GM12878 (cell line): ENCODE measurements around the gene MAMLD1.

Source experiments
- CBX3 ChIP-seq: fragments of 200-600 bp; sonication (generic); IDR thresholded peaks from 2 replicates; pipeline ENCODE4 v1.6.1; 2016; ENCODE audit warnings: low read depth, borderline replicate concordance
- CHD4 ChIP-seq: fragments of 200-600 bp; sonication (generic); IDR thresholded peaks from 2 replicates; pipeline ENCODE4 v1.6.1; 2016; ENCODE audit warnings: mild to moderate bottlenecking
- CTCF ChIP-seq, 3 experiments: IDR thresholded peaks in 2 of 3; conservative IDR thresholded peaks in 1 of 3; 2 replicates each; pipeline ENCODE4 v1.5.1; 2011; ENCODE audit warnings: low read depth in 3 of 3, low read length in 3 of 3, mild to moderate bottlenecking in 3 of 3, control low read depth in 2 of 3, moderate library complexity in 2 of 3, inconsistent platforms in 1 of 3, mixed read lengths in 1 of 3; ENCODE audit not compliant: control insufficient read depth in 2 of 3, insufficient read depth in 1 of 3; ENCODE audit errors: extremely low read depth in 1 of 3
- MTA3 ChIP-seq: IDR thresholded peaks from 2 replicates; pipeline ENCODE4 v1.6.1; 2012; ENCODE audit warnings: low read length, inconsistent platforms, borderline replicate concordance
- POLR2A ChIP-seq: IDR thresholded peaks from 2 replicates; pipeline ENCODE4 v1.6.1; 2011; ENCODE audit warnings: low read depth, mild to moderate bottlenecking, low read length
- REST ChIP-seq: IDR thresholded peaks from 2 replicates; pipeline ENCODE4 v1.6.1; 2012; ENCODE audit warnings: mild to moderate bottlenecking, low read depth, low read length
- SUZ12 ChIP-seq: fragments of 200-600 bp; sonication (generic); IDR thresholded peaks from one replicate; pipeline ENCODE4 v1.6.1; 2018; ENCODE audit warnings: antibody characterized with exemption, mild to moderate bottlenecking; ENCODE audit not compliant: unreplicated experiment
- TAF1 ChIP-seq: IDR thresholded peaks from 2 replicates; pipeline ENCODE4 v1.6.1; 2011; ENCODE audit warnings: mild to moderate bottlenecking, low read depth, low read length, borderline replicate concordance
- TCF7 ChIP-seq: IDR thresholded peaks from 2 replicates; pipeline ENCODE4 v1.6.1; 2014; ENCODE audit warnings: antibody characterized with exemption, borderline replicate concordance
- ZNF207 ChIP-seq: fragments of 450-650 bp; IDR thresholded peaks from 2 replicates; pipeline ENCODE4 v1.6.1; 2014; ENCODE audit warnings: antibody characterized with exemption, mild to moderate bottlenecking, borderline replicate concordance
- ZNF24 ChIP-seq: fragments of 450-650 bp; IDR thresholded peaks from 2 replicates; pipeline ENCODE4 v1.6.1; 2017; ENCODE audit warnings: antibody characterized with exemption, mild to moderate bottlenecking
- ZNF274 ChIP-seq: IDR thresholded peaks from one replicate; pipeline ENCODE4 v1.8.0; 2011; ENCODE audit not compliant: insufficient read length, insufficient read depth
- TF ChIP-seq, protein P1 (sequence below): IDR thresholded peaks from 2 replicates; pipeline ENCODE4 v1.6.1; 2011; ENCODE audit warnings: low read depth, mild to moderate bottlenecking, low read length, moderate library complexity, borderline replicate concordance; ENCODE audit errors: extremely low read depth

DNA sequence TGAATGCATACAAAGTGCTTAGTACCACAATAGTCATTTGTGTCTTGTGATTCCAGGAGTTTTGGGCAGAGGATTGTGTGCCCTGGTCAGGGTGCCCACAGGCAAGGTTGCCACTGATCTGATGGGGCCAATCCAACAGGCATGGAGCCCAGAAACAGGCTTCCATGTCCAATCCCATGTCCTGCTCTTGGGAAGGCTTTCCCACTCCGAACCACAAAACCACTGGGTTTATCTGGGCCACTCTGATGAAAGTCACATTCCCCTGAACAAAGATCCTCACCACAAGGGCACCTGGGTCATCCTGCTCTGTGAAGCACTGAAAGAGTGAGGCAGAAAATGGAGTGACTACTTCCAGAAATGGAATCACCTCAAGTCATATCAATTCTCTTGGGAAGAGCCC, 96.9 kb downstream of the MAMLD1 start:
- TF ChIP-seq ZNF274 (no peak), TCF7 (no peak), SUZ12 (no peak), REST (no peak), POLR2A (no peak), CTCF (IDR thresholded peaks at IDR 0.05 in 2 of 3, conservative IDR thresholded peaks at IDR 0.05 in 1 of 3; ENCODE audit: control insufficient read depth in 2 of 3, extremely low read depth in 1 of 3, insufficient read depth in 1 of 3, low read depth in 3 of 3, low read length in 3 of 3) (no peak), MTA3 (no peak), ZNF207 (no peak), CBX3 (no peak), CHD4 (no peak), TAF1 (no peak), ZNF24 (no peak)
- TF ChIP-seq, protein P1, sequence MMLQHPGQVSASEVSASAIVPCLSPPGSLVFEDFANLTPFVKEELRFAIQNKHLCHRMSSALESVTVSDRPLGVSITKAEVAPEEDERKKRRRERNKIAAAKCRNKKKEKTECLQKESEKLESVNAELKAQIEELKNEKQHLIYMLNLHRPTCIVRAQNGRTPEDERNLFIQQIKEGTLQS = no peak
